ENCODE measurements around the gene PCGF5.

The PCGF5 gene

DNA sequence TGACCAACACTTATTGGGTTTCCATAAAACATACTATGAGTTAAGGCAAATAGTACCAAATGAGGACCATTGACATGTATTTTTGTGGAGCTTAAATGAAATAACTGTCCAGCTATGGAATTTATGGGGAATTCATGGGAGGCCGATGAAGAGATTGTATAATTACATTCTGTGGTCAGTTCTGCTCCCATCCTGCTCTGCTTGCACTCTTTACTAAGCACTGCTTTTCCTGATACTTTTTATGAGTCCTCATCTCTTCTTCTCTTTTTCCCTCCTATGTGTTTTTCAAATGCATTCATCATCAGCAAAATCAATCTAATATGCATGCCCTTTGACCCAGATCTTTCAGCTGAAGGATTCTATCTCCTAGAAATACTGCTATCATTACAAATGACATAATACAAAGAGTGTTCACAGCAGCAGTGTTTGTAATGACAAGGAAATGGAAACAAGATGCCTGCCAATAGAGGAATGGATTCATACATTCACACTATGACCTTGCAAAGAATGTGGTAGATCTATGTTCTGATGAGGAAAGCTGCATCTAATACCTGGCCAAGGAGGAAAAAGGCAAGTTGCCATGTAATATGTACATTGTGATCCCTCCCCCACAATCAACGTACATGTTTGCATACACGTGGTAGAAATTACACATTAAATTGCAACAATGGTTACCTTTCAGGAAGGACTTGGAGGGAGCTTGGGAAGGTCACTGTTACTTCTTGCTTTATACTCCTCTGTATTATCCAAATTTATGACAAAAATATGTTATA lies 73.9 kb downstream of the PCGF5 start:
- Histone ChIP-seq H3K27me3 (ENCODE audit: insufficient read depth, poor library complexity, severe bottlenecking) (peaks cover 3% of the 10 kb centered on the region), H3K27ac (replicated peaks) (no peak overlapping the region), H3K4me3 (replicated peaks; ENCODE audit: insufficient read depth, low read length) (no peak overlapping the region)
- TF ChIP-seq SPI1 (IDR thresholded peaks at IDR 0.05; ENCODE audit: borderline replicate concordance, low read depth), result no peak
- TF ChIP-seq, protein P1, sequence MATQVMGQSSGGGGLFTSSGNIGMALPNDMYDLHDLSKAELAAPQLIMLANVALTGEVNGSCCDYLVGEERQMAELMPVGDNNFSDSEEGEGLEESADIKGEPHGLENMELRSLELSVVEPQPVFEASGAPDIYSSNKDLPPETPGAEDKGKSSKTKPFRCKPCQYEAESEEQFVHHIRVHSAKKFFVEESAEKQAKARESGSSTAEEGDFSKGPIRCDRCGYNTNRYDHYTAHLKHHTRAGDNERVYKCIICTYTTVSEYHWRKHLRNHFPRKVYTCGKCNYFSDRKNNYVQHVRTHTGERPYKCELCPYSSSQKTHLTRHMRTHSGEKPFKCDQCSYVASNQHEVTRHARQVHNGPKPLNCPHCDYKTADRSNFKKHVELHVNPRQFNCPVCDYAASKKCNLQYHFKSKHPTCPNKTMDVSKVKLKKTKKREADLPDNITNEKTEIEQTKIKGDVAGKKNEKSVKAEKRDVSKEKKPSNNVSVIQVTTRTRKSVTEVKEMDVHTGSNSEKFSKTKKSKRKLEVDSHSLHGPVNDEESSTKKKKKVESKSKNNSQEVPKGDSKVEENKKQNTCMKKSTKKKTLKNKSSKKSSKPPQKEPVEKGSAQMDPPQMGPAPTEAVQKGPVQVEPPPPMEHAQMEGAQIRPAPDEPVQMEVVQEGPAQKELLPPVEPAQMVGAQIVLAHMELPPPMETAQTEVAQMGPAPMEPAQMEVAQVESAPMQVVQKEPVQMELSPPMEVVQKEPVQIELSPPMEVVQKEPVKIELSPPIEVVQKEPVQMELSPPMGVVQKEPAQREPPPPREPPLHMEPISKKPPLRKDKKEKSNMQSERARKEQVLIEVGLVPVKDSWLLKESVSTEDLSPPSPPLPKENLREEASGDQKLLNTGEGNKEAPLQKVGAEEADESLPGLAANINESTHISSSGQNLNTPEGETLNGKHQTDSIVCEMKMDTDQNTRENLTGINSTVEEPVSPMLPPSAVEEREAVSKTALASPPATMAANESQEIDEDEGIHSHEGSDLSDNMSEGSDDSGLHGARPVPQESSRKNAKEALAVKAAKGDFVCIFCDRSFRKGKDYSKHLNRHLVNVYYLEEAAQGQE (IDR thresholded peaks at IDR 0.05; ENCODE audit: insufficient replicate concordance, low read depth), result no peak
- TF ChIP-seq, protein P2, sequence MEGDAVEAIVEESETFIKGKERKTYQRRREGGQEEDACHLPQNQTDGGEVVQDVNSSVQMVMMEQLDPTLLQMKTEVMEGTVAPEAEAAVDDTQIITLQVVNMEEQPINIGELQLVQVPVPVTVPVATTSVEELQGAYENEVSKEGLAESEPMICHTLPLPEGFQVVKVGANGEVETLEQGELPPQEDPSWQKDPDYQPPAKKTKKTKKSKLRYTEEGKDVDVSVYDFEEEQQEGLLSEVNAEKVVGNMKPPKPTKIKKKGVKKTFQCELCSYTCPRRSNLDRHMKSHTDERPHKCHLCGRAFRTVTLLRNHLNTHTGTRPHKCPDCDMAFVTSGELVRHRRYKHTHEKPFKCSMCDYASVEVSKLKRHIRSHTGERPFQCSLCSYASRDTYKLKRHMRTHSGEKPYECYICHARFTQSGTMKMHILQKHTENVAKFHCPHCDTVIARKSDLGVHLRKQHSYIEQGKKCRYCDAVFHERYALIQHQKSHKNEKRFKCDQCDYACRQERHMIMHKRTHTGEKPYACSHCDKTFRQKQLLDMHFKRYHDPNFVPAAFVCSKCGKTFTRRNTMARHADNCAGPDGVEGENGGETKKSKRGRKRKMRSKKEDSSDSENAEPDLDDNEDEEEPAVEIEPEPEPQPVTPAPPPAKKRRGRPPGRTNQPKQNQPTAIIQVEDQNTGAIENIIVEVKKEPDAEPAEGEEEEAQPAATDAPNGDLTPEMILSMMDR (IDR thresholded peaks at IDR 0.05; ENCODE audit: insufficient read depth, low read length), result no peak
- TF ChIP-seq POLR2AphosphoS5 (IDR thresholded peaks at IDR 0.05; ENCODE audit: low read depth), result no peak
- TF ChIP-seq GABPA (IDR thresholded peaks at IDR 0.05; ENCODE audit: low read depth), result no peak
- no peak for DNase-seq (ENCODE audit: low read depth in 1 of 2, low spot score in 1 of 2)

DNA sequence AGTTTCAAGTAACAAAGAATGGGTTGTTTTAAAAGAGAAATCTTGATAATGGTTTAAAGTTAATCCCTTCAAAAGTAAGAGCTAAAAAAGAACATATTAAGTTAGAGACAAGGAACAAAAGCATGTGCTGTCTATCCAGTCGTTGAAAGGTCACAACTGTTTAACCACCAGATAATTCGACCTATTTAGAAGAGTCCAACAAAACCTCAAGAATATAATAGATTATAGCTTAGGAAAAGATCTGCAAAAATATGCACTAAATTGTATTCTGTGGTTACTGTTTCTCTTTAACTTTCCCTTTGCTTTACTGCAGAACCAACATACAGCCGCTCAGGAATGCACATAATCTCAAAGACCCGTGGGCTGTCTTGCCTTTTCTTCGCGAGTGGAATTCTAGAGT lies 74.9 kb downstream of the PCGF5 start:
- peaks cover 3% of the 10 kb centered on the region for H3K27me3 ChIP-seq (ENCODE audit: insufficient read depth, poor library complexity, severe bottlenecking)
- DNase-seq (ENCODE audit: low read depth in 1 of 2, low spot score in 1 of 2), result no peak
- H3K27ac ChIP-seq (replicated peaks), result no peak overlapping the region
- TF ChIP-seq, protein P1 (IDR thresholded peaks at IDR 0.05; ENCODE audit: insufficient replicate concordance, low read depth), result no peak
- TF ChIP-seq, protein P2 (IDR thresholded peaks at IDR 0.05; ENCODE audit: insufficient read depth, low read length), result no peak
- TF ChIP-seq GABPA (IDR thresholded peaks at IDR 0.05; ENCODE audit: low read depth), result no peak
- TF ChIP-seq SPI1 (IDR thresholded peaks at IDR 0.05; ENCODE audit: borderline replicate concordance, low read depth), result no peak
- no peak for TF ChIP-seq POLR2AphosphoS5 (IDR thresholded peaks at IDR 0.05; ENCODE audit: low read depth)
- no peak overlapping the region for H3K4me3 ChIP-seq (replicated peaks; ENCODE audit: insufficient read depth, low read length)

DNA sequence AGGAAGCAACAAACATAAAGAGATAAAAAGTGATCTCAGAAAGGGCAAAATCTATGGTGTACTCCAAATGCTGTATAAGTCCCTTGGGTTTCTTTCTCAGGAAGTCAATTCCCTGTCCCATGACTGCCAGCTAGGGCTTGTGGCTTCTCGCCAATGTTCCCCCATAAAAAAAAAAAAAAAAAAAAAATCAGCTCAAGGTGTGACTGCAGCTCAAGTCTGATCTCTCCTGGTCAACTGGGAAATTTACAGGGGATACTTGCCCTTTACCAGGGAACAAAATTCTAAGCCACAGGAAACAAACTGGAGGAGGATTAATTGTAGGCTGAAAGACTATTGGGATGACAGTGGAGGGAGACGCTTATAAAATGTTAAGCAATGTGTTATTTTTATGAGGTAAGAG lies 76.0 kb downstream of the PCGF5 start:
- no peak for DNase-seq (ENCODE audit: low read depth in 1 of 2, low spot score in 1 of 2)
- Histone ChIP-seq H3K4me3 (replicated peaks; ENCODE audit: insufficient read depth, low read length) (no peak overlapping the region), H3K27ac (replicated peaks) (no peak overlapping the region), H3K27me3 (ENCODE audit: insufficient read depth, poor library complexity, severe bottlenecking) (peaks cover 3% of the 10 kb centered on the region)
- TF ChIP-seq POLR2AphosphoS5 (IDR thresholded peaks at IDR 0.05; ENCODE audit: low read depth) (no peak), SPI1 (IDR thresholded peaks at IDR 0.05; ENCODE audit: borderline replicate concordance, low read depth) (no peak), GABPA (IDR thresholded peaks at IDR 0.05; ENCODE audit: low read depth) (no peak)
- TF ChIP-seq, protein P2 (IDR thresholded peaks at IDR 0.05; ENCODE audit: insufficient read depth, low read length), result no peak
- TF ChIP-seq, protein P1 (IDR thresholded peaks at IDR 0.05; ENCODE audit: insufficient replicate concordance, low read depth), result no peak

All from HL-60 (cell line).